ENCODE measurements around the gene PLEKHH1. TPM values are rescaled to one million over a fixed set of nuclear protein-coding genes. Genes with fewer than 3 reads are reported as not detected.

PLEKHH1 gene
- total RNA-seq, 4 donors from 2014 or later, result 2.4 to 10.2 (median 4.6) TPM

DNA sequence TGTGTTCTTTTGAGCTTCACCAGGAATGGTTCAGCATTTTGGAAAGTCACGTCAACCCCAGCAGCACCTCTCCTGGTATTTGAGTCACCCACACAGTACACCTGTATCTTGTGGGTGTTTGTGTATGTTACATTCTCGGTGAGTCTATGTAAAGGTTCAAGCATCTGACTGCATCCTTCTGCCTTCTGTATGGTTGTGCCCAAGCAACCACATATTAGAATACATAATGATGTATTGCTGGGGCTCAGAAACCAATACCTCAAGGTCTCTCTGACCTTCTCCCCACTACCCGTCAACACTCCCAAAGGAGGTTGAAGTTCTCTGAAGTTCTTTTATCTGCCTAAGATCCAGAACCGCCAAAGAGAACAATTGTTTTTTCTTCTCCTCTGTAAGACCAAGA lies 35.4 kb upstream of the PLEKHH1 start:
- Histone ChIP-seq H3K27me3 (no peaks in the 10 kb centered on the region), H3K36me3 (no peaks in the 10 kb centered on the region), H3K4me3 (no peak overlapping the region), H3K9me3 (peaks cover 0 to 18% (median 0%) of the 10 kb centered on the region in 4 donors), H3K27ac (no peak overlapping the region), H3K4me1 (no peaks in the 10 kb centered on the region)
- TF ChIP-seq, protein P1, sequence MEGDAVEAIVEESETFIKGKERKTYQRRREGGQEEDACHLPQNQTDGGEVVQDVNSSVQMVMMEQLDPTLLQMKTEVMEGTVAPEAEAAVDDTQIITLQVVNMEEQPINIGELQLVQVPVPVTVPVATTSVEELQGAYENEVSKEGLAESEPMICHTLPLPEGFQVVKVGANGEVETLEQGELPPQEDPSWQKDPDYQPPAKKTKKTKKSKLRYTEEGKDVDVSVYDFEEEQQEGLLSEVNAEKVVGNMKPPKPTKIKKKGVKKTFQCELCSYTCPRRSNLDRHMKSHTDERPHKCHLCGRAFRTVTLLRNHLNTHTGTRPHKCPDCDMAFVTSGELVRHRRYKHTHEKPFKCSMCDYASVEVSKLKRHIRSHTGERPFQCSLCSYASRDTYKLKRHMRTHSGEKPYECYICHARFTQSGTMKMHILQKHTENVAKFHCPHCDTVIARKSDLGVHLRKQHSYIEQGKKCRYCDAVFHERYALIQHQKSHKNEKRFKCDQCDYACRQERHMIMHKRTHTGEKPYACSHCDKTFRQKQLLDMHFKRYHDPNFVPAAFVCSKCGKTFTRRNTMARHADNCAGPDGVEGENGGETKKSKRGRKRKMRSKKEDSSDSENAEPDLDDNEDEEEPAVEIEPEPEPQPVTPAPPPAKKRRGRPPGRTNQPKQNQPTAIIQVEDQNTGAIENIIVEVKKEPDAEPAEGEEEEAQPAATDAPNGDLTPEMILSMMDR (IDR thresholded peaks at IDR 0.05), result no peak
- TF ChIP-seq POLR2A (IDR thresholded peaks at IDR 0.05) (no peak), EP300 (IDR thresholded peaks at IDR 0.05) (no peak)
- DNase-seq (ENCODE audit: low spot score in 2 of 2), result no peak
- WGBS, 2 donors, result 87 to 93% methylated on average over 4 of the region's 4 CpGs

DNA sequence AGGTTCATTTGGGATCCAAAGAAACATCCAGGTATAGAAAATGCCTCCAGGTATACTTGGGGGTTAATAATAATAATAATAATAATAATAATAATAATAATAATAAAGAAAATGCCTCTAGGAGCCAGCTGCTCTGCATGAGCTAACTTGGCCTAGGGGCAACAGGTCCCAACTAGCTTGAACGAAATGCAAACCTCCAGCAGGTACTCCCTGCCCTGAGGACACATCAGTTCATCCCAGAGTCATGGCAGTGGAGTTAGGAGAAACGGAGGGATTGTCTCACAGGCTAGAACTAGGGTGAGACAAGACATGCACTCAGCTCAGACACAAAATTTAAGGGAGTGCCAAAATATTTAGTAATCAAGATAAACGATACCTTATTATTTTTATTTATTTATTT lies 32.1 kb upstream of the PLEKHH1 start:
- DNase-seq (ENCODE audit: low spot score in 2 of 2), result no peak
- H3K4me1 ChIP-seq, result no peaks in the 10 kb centered on the region
- no peaks in the 10 kb centered on the region for H3K9me3 ChIP-seq
- H3K4me3 ChIP-seq, result no peak overlapping the region
- H3K36me3 ChIP-seq, result no peaks in the 10 kb centered on the region
- WGBS, 2 donors, result 89 to 90% methylated on average over 3 of the region's 3 CpGs
- TF ChIP-seq EP300 (IDR thresholded peaks at IDR 0.05) (no peak), POLR2A (IDR thresholded peaks at IDR 0.05) (no peak)
- TF ChIP-seq, protein P1 (IDR thresholded peaks at IDR 0.05), result no peak
- no peaks in the 10 kb centered on the region for H3K27me3 ChIP-seq
- no peak overlapping the region for H3K27ac ChIP-seq

DNA sequence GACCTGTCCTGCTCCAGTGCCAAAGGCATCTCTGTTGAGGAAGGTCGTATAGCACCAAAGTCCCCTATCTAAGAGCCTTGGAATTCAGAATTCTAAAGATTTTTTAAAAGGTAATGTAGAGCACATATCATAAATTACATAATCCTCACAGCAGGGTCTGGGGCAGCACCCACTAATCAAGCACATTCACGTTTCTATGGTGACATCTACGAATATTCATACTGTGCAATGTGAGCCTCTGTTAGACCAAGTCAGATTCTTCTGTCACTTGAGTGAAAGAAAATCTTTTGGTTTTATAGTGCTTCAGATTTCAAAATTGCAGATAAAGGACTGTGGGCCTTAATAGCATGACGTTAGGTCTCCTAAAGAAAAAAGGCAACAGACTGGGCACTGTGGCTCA lies 31.4 kb upstream of the PLEKHH1 start:
- Histone ChIP-seq H3K27ac (no peak overlapping the region), H3K4me1 (no peaks in the 10 kb centered on the region), H3K4me3 (no peak overlapping the region), H3K27me3 (no peaks in the 10 kb centered on the region), H3K36me3 (no peaks in the 10 kb centered on the region), H3K9me3 (no peaks in the 10 kb centered on the region)
- TF ChIP-seq, protein P1 (IDR thresholded peaks at IDR 0.05), result no peak
- TF ChIP-seq POLR2A (IDR thresholded peaks at IDR 0.05), result no peak
- no peak for TF ChIP-seq EP300 (IDR thresholded peaks at IDR 0.05)
- 71 to 73% methylated on average over 4 of the region's 4 CpGs for WGBS, 2 donors
- no peak for DNase-seq (ENCODE audit: low spot score in 2 of 2)

DNA sequence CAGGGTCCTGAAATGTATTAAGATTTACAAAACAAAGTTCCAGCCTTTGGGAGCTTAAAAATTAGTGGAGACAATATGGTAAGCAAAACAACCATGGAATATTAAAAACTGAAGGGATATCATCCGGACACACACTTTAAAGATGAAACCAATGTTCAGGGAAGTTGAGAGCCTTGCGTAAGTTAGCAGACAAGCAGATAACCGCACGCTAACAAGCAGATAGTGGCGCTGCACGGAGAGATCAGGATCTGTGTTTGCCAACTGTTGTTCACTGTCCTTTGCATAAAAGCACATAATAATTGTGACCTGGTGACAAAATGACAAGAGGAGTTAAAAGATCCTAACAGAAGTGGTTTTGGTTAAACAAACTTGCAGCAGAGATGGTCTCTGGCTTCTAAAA lies 30.2 kb upstream of the PLEKHH1 start:
- 66 to 74% methylated on average over 6 of the region's 6 CpGs for WGBS, 2 donors
- no peaks in the 10 kb centered on the region for H3K4me1 ChIP-seq
- no peaks in the 10 kb centered on the region for H3K9me3 ChIP-seq
- no peak overlapping the region for H3K4me3 ChIP-seq
- no peaks in the 10 kb centered on the region for H3K36me3 ChIP-seq
- DNase-seq (ENCODE audit: low spot score in 2 of 2), result no peak
- H3K27me3 ChIP-seq, result no peaks in the 10 kb centered on the region
- H3K27ac ChIP-seq, result no peak overlapping the region
- TF ChIP-seq, protein P1 (IDR thresholded peaks at IDR 0.05), result no peak
- TF ChIP-seq POLR2A (IDR thresholded peaks at IDR 0.05), result no peak
- TF ChIP-seq EP300 (IDR thresholded peaks at IDR 0.05), result no peak

DNA sequence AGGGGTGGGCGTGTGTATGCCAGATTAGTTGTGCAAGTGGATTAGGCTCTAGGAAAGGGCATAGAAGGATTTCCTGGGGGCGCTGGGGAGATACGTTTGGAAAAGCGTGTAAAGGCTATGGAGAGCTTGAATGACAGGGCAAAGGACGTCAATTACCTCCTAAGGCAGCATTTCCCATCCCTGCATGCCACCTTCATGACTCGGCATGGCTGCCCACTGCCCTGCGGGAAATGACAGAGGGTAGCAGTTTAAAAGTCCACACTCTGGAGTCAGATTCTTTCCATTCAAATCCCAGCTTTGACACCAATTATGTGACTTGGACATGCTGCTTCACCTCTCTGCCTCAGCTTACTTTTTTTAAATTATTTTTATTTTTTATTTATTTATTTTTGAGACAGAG lies 29.8 kb upstream of the PLEKHH1 start:
- no peak overlapping the region for H3K27ac ChIP-seq
- 74 to 76% methylated on average over 7 of the region's 7 CpGs for WGBS, 2 donors
- H3K4me3 ChIP-seq, result no peak overlapping the region
- no peak for DNase-seq (ENCODE audit: low spot score in 2 of 2)
- H3K27me3 ChIP-seq, result no peaks in the 10 kb centered on the region
- H3K9me3 ChIP-seq, result no peaks in the 10 kb centered on the region
- H3K4me1 ChIP-seq, result no peaks in the 10 kb centered on the region
- TF ChIP-seq EP300 (IDR thresholded peaks at IDR 0.05) (no peak), POLR2A (IDR thresholded peaks at IDR 0.05) (no peak)
- TF ChIP-seq, protein P1 (IDR thresholded peaks at IDR 0.05), result no peak
- H3K36me3 ChIP-seq, result no peaks in the 10 kb centered on the region

Measured in tibial nerve (tissue), 4 donors.